K562 (cell line): ENCODE results near the gene STIL. TPM values are rescaled to one million over a fixed set of nuclear protein-coding genes. Genes with fewer than 3 reads are reported as not detected.

Source experiments
- ATF6 ChIP-seq: sonication (generic); formaldehyde crosslinking; IDR thresholded peaks from 2 replicates; pipeline ENCODE4 v1.4.0; 2020; ENCODE audit warnings: mild to moderate bottlenecking, missing genetic modification reagents
- DDX20 ChIP-seq: fragments of 450-650 bp; IDR thresholded peaks from 2 replicates; pipeline ENCODE4 v1.6.1; 2016; ENCODE audit warnings: missing genetic modification characterization, low read depth, mild to moderate bottlenecking, missing compliant biosample characterization, moderate library complexity
- EP300 ChIP-seq: IDR thresholded peaks from 2 replicates; pipeline ENCODE4 v1.6.1; 2012; ENCODE audit warnings: low read length, improper control_type of control experiment
- ESRRB ChIP-seq: fragments of 250-450 bp; sonication (Bioruptor Pico); IDR thresholded peaks from 2 replicates; pipeline ENCODE4 v1.5.0; 2020; ENCODE audit warnings: mild to moderate bottlenecking, moderate library complexity, borderline replicate concordance
- FOXA3 ChIP-seq, 2 experiments: fragments of 450-650 bp in 1 of 2; sonication (generic) in 1 of 2; formaldehyde crosslinking; IDR thresholded peaks in 1 of 2; conservative IDR thresholded peaks in 1 of 2; 2 replicates each; pipeline versions ENCODE4 v1.4.0 to v1.8.0; 2020 to 2022; ENCODE audit warnings: mild to moderate bottlenecking in 2 of 2, missing genetic modification reagents in 1 of 2
- FOXK1 ChIP-seq: sonication (generic); formaldehyde crosslinking; IDR thresholded peaks from 2 replicates; pipeline ENCODE4 v1.8.0; 2022; ENCODE audit warnings: missing genetic modification reagents, mild to moderate bottlenecking, borderline replicate concordance
- HDAC8 ChIP-seq: fragments of 450-650 bp; IDR thresholded peaks from 2 replicates; pipeline ENCODE4 v1.6.1; 2016; ENCODE audit warnings: mild to moderate bottlenecking, missing genetic modification characterization, moderate library complexity, missing compliant biosample characterization
- KLF13 ChIP-seq: fragments of 450-650 bp; IDR thresholded peaks from 2 replicates; pipeline ENCODE4 v1.6.1; 2016; ENCODE audit warnings: missing genetic modification characterization, low read depth, mild to moderate bottlenecking, missing compliant biosample characterization, moderate library complexity, borderline replicate concordance
- MAX ChIP-seq: sonication (generic); formaldehyde crosslinking; IDR thresholded peaks from 2 replicates; pipeline ENCODE4 v1.9.0; 2022; ENCODE audit warnings: mild to moderate bottlenecking, missing genetic modification reagents
- MLX ChIP-seq, 2 experiments: fragments of 450-650 bp in 1 of 2; sonication (generic) in 1 of 2; formaldehyde crosslinking; conservative IDR thresholded peaks; 2 replicates each; pipeline versions ENCODE4 v1.4.0 to v1.8.1; 2020 to 2022; ENCODE audit warnings: mild to moderate bottlenecking in 1 of 2, missing genetic modification reagents in 1 of 2
- SMARCB1 ChIP-seq: IDR thresholded peaks from 2 replicates; pipeline ENCODE4 v1.6.1; 2011; ENCODE audit warnings: improper control_type of control experiment, low read depth; ENCODE audit not compliant: insufficient read length
- XRCC5 ChIP-seq: fragments of 200-400 bp; formaldehyde crosslinking; IDR thresholded peaks from 2 replicates; pipeline ENCODE4 v1.6.1; 2017; ENCODE audit warnings: low read depth, mild to moderate bottlenecking, low read length
- YBX1 ChIP-seq: fragments of 450-650 bp; IDR thresholded peaks from 2 replicates; pipeline ENCODE4 v1.7.1; 2016; ENCODE audit warnings: mild to moderate bottlenecking
- ZBTB26 ChIP-seq: fragments of 450-650 bp; formaldehyde crosslinking; IDR thresholded peaks from 2 replicates; pipeline ENCODE4 v1.4.0; 2022; ENCODE audit warnings: missing genetic modification characterization
- ZFX ChIP-seq: sonication (generic); formaldehyde crosslinking; IDR thresholded peaks from 2 replicates; pipeline ENCODE4 v1.8.0; 2022; ENCODE audit warnings: mild to moderate bottlenecking, missing genetic modification reagents, moderate library complexity
- ZMIZ1 ChIP-seq, 2 experiments: fragments of 150-350 bp in 1 of 2; IDR thresholded peaks; 2 replicates each; pipeline ENCODE4 v1.6.1; 2012 to 2016; ENCODE audit warnings: low read depth in 2 of 2, low read length in 2 of 2, mild to moderate bottlenecking in 1 of 2, moderate library complexity in 1 of 2
- ZNF561 ChIP-seq: fragments of 450-650 bp; formaldehyde crosslinking; conservative IDR thresholded peaks from 2 replicates; pipeline ENCODE4 v1.4.0; 2020; ENCODE audit warnings: mild to moderate bottlenecking, moderate library complexity
- ZNF785 ChIP-seq: fragments of 250-450 bp; sonication (Bioruptor Pico); IDR thresholded peaks from 2 replicates; pipeline ENCODE4 v1.4.0; 2020; ENCODE audit warnings: mild to moderate bottlenecking
- ZNF79 ChIP-seq: fragments of 250-450 bp; sonication (Bioruptor Pico); IDR thresholded peaks from 2 replicates; pipeline ENCODE4 v1.4.0; 2020; ENCODE audit warnings: low read depth, mild to moderate bottlenecking, moderate library complexity
- polyA plus RNA-seq, 8 experiments: library from polyadenylated mRNA; depleted of rRNA in 4 of 8; stranded (reverse) in 5 of 8; unstranded in 3 of 8; fragments of >200 nt; fragmentation: Nextera tagmentation in 2 of 8; fragmentation: Illumina TruSeq in 1 of 8; extraction: Ambion mirVana in 2 of 8; extraction: Trizol in 1 of 8; gene quantifications; 2 replicates each; pipeline versions ENCODE4 v1.2.1 to v1.2.3, GENCODE V29; 2011 to 2014; ENCODE audit warnings: inconsistent platforms in 1 of 8, missing spikeins in 1 of 8
- total RNA-seq, 7 experiments: library from RNA; depleted of rRNA in 6 of 7; stranded (reverse); fragments of >200 nt in 6 of 7; fragmentation: Illumina TruSeq in 2 of 7; extraction: Trizol in 2 of 7; gene quantifications; 2 replicates each; pipeline versions ENCODE4 v1.2.1 to v1.2.3, GENCODE V29; 2011 to 2021; ENCODE audit warnings: low replicate concordance in 1 of 7

Gene STIL
- total and polyA plus RNA-seq, 9 of the 15 experiments (the other 6 are each of a cell fraction or from before 2014, with no cell fraction given) = 10.5 to 77.4 (median 39.6) TPM

- TF ChIP-seq FOXA3 (CRISPR knock-in tag; conservative IDR thresholded peaks at IDR 0.05 in 1 of 2, IDR thresholded peaks at IDR 0.05 in 1 of 2) = no peak
- TF ChIP-seq ZNF79 = no peak
- TF ChIP-seq ZNF561 = no peak
- TF ChIP-seq YBX1 = no peak
- TF ChIP-seq ESRRB (CRISPR knock-in tag) = no peak
- peak; percentile 46 for TF ChIP-seq MAX
- TF ChIP-seq XRCC5 = peak; percentile 17; the same call in 1 of the 2 replicates
- no peak for TF ChIP-seq DDX20 (tag)
- TF ChIP-seq EP300 = peak; percentile 50; the same call in 1 of the 2 replicates
- TF ChIP-seq MLX (CRISPR knock-in tag; conservative IDR thresholded peaks at IDR 0.05) = no peak
- TF ChIP-seq ZBTB26 = no peak
- 0 out of 2 replicates have a peak, but pooled peaks have one; percentile 12 for TF ChIP-seq FOXK1 (CRISPR knock-in tag)
- TF ChIP-seq ATF6 (CRISPR knock-in tag) = peak; percentile 94; the same call in 1 of the 2 replicates
- no peak for TF ChIP-seq SMARCB1
- no peak for TF ChIP-seq HDAC8 (tag)
- peak; percentile 71 for TF ChIP-seq ZFX (CRISPR knock-in tag)
- TF ChIP-seq ZMIZ1 (IDR thresholded peaks at IDR 0.05; ENCODE audit: low read depth in 2 of 2, low read length in 2 of 2) = 0 out of 4 replicates have a peak, but pooled peaks of 1 of the 2 experiments have one; percentile 47
- no peak for TF ChIP-seq ZNF785 (CRISPR knock-in tag)
- TF ChIP-seq KLF13 (tag) = 0 out of 2 replicates have a peak, but pooled peaks have one; percentile 22
These were observed at the start of gene STIL (continued) for GRCh38 chr1:47313915-47314664.
